Measurements from ENCODE around the gene ZNF396.

The ZNF396 gene

DNA sequence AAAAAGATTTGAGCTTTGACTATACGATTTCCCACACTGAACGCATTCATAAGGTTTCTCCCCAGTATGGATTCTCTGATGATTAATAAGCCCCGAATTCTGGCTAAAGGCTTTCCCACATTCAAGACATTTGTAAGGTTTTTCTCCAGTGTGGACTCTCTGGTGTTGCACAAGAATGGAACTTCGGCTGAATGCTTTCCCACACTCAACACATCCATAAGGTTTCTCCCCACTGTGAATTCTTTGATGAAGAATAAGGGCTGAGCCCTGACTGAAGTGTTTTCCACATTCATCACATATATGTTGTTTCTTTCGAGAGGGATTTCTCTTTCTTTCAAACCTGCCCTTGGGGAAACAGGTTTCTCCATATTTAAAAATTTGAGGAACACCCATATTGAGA lies 39.9 kb downstream of the ZNF396 start:
- no peak for DNase-seq (ENCODE audit: low spot score)
- no peak for FAIRE-seq

DNA sequence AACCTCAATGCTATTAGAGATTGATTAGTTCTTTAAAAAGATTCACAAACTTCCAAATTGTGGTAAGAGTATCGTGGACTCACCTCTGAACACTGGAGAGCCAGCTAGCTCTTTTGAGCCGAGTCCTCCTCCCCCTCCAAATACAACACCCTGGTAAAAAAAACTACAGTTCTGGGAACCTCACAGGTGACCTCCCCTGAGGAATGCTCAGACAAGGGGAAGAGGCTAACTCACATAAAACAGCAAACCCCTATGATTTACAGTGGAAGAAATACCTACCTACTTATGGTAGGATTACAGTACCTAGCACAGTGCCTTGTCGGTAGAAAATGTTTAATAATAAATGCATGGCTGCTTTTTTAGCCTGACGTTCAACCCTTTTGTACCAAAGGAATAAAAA lies 41.3 kb downstream of the ZNF396 start:
- no peak for FAIRE-seq

DNA sequence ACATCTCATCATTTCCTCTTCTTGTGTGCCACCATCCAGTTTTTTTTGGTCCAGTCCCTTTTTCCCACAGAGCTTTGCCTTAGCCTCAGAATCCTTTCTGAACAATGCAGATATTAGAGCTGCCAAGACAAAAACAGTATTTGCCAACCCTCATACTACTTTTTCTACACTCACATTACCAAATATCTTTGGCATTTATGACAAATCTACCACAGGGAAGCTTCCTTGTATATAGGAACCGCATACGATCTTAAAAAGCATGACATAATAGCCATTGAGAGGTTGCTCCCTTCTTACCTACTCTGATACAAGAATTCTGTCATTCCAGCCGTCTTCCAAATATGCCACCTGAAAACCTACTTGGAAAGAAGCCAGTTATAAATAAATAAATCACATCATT lies 42.3 kb downstream of the ZNF396 start:
- DNase-seq (ENCODE audit: low spot score) = peak; percentile 9
- no peak for FAIRE-seq

More for the DNA sequence above, 41.3 kb downstream of the ZNF396 start:
- DNase-seq (ENCODE audit: low spot score) = no peak

DNA sequence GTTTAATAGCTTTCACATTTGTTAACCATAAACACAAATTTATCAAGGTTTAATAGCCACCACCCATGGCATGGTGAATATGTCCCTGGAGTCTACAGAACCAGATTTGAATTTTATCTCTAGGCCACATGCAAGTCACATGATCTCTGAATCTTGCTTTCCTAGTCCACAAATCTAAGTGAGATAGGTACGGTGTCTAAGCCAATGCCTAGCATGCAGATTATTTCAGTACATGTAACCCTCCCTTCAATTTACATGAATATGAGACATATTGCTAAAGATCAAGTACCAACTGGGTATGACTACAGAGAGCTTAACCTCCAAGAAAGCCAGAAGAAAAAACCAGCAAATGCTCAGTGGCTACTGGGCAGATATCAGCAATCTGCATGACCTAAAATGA lies 42.9 kb downstream of the ZNF396 start:
- FAIRE-seq (no peak), DNase-seq (ENCODE audit: low spot score) (no peak)

DNA sequence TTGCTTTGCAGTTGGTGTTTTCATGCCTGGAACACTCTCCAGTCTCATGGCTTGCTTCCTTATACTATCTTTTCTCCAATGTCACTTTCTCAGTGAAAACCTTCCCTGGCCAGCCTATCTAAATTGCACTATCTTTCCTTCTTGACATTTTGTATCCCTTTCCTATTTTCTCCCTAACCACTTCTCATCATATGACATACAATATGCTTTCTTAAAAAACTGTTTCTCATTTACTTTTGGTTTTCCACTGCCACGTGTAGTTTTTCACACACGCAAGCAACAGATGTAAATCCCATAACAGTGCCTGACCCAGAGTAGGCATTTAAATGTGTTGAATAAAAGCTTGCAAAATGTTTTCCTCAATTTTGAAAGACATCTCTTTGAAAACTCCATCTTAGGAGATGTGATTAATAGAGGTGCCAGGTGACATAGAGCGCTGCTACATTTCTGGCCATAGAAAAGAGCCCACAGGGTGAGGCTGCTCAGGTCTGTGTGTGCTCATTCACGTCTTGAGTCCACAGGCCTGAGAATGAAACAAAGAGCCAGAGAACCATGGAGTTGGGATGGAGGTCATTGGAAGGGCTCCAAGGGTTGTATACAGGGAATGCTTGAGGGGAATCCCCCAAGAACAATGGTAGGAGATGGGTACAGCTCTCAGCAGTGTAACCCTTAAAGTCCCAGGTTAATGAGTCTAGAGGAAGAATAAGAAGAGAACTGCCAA lies 45.6 kb downstream of the ZNF396 start:
- FAIRE-seq = no peak
- DNase-seq (ENCODE audit: low spot score) = no peak

DNA sequence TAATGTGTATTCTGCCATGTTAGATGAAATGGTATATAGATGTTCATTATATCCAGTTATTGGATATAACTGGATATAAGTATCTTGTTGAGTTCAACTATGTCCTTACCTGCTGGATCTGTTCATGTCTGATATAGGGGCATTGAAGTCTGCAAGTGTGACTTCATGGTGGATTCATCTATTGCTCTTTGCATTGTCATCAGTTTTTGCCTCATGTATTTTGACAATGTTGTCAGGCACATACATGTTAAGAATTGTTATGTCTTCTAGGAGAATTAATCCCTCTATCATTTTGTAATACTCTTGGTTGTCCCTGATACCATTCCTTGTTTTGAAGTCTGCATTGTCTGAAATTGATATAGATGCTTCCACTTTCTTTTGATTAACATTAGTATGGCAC lies 48.3 kb downstream of the ZNF396 start:
- FAIRE-seq = no peak

DNA sequence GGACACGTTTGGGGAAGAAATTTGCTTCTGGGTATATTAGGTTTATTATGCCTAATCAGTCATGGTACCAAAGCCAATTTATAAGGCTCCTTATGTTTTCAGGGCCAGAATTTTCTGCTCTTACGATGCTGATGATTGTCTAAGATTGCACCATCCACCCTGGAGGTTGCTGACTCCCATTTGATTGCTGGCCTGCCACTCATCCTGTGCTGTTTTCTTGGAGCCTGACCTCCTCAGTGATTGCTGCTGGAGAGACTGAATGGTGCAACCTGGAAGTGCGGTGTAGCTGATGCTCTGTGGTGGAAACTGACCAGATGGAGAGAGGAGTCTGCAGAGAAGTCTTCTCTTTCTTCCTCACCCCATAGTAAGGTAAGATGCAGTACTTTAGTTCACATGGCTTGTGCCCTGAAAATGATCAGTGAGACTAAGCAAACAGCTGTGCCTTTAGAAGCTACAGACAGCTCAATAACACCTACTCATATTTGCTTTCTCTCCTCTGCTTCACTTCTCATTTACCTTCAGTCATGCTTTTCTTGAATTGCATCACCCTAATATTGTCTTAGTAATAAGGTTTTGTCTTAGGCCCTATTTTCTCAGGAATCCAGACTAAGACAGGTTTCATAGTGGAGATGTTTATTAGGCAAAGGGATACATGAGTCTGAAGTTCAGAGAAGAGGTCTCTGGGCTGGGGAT lies 50.3 kb downstream of the ZNF396 start:
- DNase-seq (ENCODE audit: low spot score) (no peak), FAIRE-seq (no peak)

More for the DNA sequence above, 48.3 kb downstream of the ZNF396 start:
- no peak for DNase-seq (ENCODE audit: low spot score)

DNA sequence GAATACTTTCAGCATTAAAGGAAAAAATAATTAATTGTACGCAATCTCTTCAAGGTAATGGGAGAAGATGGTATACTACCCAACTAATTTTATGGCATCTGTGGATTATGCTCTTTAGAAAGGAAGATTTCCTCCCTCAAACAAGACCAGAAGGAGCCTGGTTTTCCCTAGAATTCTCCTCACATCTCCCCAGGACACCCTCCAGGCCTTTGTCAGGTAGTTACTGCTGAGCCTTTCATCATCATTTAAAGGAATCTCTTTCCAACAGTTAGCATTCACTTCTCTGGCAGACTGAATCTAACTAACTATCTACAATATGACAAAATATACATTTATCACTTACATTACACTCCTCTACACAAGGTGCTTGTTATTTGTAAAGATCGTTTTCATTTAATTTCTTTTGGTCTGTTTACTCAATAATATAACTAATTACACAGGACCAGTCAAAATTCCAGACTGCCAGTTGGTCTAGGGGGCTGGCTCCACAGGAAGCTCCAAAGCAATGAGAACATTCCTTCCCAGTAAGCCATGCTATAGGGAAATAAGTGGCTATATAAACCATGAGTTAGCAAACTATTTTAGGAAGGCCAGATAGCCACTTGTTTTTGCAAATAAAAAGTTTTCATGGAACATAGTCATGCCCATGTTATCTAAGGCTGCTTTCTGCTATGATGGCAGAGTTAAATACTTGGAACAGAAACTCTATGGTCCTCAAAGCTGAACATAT lies 52.0 kb downstream of the ZNF396 start:
- FAIRE-seq (no peak), DNase-seq (ENCODE audit: low spot score) (no peak)

DNA sequence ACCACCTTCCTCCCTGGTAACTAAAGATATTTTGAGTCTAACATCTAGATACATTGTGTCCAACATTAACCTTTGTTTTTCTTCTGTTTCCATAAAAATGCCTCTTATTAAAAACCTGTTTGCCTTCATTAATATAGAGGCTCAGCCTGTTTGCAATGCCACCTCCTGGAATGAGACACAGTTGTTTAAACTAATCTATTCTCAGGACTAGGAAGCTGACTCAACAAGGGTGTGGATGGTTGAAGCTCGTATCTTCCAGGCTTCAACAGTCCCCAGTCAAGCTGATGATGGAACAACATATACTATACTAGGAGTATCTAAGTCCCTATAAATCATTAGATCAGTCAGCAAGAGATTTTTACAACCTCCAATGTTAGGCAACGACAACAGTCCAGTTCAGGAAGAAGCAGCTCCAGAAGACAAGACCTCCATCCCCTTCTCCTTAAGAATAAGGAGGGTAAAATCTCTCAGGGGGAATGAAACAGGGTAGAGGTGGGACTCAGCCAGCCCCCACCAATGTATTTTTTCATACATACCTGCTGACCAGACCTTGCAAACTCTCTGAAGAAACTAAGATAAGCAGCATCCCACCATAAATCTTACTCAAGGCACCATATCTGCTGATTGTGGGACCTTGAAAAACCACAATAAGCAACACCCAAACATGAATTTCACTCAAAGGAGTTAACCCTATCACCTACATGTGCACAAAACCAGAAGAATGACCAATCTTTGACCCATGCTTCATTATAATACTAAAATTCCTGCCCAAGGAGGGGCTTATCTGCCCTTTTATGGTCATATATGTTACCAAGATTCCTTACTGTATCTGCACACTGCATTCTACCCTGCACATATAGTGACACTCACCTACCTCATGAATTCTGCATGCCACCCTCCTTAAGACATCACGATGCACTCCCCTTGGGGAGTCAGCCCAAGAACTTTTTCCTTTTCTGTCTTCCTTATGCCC lies 54.4 kb downstream of the ZNF396 start:
- FAIRE-seq = no peak

More for the DNA sequence above, 54.4 kb downstream of the ZNF396 start:
- DNase-seq (ENCODE audit: low spot score) = no peak

Data from RCC 7860 (cell line).